NOMO-1 (cell line): ENCODE measurements around the gene BTBD18.
A peak's percentile ranks its signal among the peaks of the same experiment; 100 is the strongest.
"Not testable (repeated sequence)": the region's sequence is repeated elsewhere in the genome, so short reads cannot be mapped to it uniquely, and the experiment has no call there.

Experiments used
- DNase-seq, 2 experiments: peaks; one replicate each; lab custom pipeline; 2025; ENCODE audit not compliant: unreplicated experiment in 2 of 2; lab: John Stamatoyannopoulos, UW

The BTBD18 gene

DNA sequence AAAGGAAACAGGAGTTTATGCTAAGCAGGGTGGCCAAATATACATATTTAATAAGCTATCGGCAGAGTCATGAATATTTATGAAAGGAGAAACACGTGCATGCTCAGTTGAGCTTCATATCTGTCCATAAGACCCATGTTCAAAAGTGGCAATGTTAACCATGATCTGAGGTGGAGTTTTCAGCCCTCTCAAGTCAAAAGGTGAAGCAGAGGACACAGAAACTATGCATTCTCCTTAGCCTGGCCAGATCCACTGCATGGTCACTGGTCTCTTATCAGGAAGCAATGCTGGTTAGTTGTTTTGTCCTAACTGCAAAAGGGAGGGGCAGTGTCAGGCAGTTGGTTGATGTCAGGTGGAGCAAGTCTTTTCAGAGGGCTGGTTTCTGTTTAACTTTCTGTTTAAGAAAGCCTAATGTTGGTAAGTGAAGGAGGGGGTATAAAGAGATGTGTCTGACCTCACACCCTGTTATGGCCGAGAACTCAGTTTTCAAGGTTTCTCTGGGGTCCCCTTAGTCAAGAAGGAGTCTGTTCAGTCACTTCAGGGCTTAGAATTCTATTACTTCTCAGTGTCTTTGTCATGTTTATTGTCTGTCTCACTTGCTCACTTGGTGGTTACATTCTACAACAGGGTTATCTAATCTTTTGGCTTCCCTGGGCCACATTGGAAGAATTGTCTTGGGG is 15.9 kb downstream of the BTBD18 start:
- DNase-seq = no peak

- DNase-seq = no peak
Measured at GRCh38 chr11:57732661-57733060, 19.0 kb downstream of the BTBD18 start.

DNA sequence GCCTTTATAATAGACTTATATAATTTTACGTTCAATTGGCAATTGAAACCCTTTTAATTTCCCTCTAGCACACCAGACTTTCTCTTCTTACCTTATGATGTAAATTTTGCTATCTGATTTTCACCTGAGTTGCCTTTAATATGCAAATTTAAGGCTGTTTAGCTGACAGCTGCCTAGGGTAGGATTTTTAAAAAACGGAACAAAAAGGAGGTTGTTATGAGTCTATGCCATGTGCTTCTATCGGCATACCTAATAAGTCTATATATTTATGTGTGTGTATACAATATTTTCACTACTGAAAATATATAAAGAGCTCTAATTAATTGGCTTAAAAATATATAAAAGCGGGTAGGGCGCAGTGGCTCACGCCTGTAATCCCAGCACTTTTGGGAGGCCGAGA is 22.1 kb downstream of the BTBD18 start:
- DNase-seq = no peak

DNA sequence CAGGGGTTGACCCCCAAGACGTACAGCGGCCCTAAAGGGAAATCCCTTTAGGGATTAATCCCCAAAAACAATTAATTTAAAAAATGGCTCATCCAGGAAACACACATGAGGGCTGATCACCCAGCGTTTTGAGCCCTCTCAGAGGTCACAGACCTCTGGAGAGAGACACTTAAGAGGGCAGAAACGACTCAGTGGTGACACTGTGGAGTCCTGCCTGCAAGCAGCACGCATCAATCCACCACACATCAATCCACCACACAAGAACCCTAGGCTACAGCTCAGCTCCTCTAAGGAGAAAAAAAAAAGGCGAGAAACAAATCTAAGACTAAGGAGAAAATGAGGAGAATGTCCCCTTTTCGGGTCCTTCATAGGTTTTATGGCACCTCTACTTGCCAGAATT is 22.8 kb downstream of the BTBD18 start:
- no peak for DNase-seq

GRCh38 chr11:57727185-57727584 is 24.4 kb downstream of the BTBD18 start:
- no peak for DNase-seq

GRCh38 chr11:57716726-57717125 is 34.9 kb downstream of the BTBD18 start:
- not testable (repeated sequence) for DNase-seq

DNA sequence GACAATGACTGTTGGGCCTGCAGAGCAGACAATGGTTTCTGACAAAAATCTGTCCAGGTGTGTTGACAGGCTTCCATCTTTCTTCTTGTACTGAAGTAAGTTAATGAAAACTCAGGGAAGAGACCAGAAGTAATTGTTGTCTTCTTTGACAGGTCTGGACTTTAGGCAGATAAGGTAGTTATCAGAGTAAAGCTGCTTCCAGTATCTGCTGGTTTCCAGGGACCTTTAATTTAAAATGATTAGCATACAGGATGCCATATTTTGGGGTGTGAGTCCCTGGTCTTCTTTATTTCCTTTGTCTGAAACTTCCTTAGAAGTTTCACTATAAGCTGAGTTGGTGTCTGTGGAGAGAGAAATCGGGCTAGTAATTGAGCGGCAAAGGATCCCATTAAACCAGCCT is 37.8 kb downstream of the BTBD18 start:
- DNase-seq = no peak

DNA sequence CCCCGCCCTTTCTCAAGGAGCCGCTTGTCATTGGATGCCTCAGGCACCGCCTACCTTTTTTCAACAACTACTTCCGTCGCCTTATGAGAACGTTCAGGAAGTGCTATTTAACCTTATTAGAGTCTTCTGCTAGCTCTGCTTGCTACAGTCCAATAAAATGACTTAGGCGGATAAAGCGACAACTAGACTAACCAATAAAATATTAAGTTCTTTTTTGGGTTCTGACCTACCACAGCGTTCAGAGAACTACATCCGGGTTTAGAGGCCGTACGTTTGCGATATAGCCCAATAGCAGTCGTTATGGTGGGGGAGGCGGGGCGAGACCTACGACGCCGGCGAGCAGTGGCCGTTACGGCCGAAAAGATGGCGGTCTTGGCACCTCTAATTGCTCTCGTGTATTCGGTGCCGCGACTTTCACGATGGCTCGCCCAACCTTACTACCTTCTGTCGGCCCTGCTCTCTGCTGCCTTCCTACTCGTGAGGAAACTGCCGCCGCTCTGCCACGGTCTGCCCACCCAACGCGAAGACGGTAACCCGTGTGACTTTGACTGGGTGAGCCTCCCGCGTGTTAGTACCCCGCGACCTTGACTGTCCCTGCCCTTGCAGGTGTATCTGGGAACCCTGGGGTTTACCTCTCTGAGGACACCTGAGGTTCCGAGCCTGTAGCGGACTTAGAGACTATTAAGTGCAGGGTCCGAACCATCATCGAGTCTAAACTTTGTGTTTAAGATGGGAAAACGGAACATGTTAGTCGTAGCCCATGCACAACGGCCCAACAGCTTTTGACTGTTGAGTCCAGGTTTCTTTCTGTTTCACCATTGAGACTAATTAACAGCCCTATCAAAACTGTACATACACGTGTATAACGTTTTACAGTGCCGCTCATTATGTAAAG is 39.1 kb downstream of the BTBD18 start, which contains the start of gene TMX2:
TSS of gene TMX2 (plus strand) at position 338 of the 895 bp plus-strand sequence. CDS start at position 364, 26 bp downstream.
- DNase-seq = peak; percentile 99 to 100

DNA sequence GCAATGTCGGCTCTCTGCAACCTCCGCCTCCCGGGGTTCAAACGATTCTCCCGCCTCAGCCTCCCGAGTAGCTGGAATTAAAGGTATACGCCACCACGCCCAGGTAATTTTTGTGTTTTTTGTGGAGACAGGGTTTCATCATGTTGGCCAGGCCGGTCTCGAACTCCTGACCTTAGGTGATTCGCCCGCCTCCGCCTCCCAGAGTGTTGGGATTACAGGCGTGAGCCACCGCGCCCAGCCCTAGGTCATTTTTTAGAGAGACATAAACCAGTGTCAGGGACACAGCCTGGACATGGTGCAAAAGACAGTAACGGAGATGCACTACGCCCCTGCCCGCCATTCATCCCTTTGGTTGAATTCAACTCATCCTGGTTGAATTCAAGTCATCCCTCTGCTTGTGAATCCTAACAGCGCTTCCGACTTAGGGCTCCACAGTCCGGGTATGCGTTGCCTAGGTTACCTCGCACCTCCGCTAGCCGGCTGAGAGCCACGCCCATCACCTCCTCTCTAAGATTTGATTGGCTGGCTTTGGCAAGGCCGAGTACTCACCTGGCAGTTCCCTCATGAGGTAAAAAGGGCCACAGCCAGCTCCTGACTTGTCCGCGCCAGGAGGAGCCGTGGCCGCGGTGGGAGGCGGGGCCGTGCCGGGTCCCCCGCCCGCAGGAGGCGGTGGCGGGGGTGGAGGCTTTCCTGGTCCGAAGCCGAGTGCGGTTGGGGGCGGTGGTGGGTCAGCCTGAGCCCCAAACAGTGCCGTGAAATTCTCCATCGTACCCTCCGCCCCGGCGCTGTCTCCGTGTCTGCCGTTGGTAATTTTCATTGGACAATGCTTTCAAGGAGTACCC is 40.0 kb downstream of the BTBD18 start, which contains the start of gene MED19:
TSS of gene MED19 (minus strand) at position 802 of the 842 bp plus-strand sequence. CDS start at position 766, 36 bp downstream.
- DNase-seq = peak; percentile 64 to 66

GRCh38 chr11:57709802-57710367 is 41.7 kb downstream of the BTBD18 start:
- no peak for DNase-seq

DNA sequence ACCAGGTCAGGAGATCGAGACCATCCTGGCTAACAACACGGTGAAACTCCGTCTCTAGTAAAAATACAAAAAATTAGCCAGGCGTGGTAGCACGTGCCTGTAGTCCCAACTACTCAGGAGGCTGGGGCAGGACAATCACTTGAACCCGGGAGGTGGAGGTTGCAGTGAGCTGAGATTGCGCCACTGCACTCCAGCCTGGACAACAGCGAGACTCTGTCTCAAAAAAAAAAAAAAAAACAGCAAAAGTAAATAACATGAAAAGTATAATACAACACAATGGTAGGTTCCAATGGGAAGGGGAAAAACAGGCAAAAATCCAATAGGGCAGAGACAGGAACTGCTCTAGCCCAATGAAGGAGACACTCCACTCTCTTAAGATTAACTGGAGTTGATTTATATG is 46.2 kb downstream of the BTBD18 start:
- not testable (repeated sequence) for DNase-seq

- DNase-seq = no peak
Measured at GRCh38 chr11:57704932-57705331, 46.7 kb downstream of the BTBD18 start.

DNA sequence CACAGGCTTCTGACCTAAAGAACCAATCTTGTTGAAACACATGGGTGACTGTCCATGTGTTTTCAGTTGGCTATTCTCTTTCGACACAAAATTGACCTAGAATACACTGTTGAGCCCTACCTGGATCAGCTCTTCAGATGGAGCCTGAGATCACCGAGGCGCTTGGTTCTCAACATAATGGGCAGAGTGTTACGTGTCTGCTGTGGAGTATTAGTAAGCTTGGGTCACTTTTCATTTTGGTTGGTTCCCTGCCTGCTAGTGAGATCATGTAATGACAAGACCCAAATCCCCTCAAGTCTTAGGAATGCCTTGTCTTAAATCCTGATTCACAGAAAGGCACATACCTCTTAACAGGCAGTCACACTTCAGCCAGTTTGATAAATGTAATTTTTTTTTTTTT is 48.3 kb downstream of the BTBD18 start:
- DNase-seq = no peak

DNA sequence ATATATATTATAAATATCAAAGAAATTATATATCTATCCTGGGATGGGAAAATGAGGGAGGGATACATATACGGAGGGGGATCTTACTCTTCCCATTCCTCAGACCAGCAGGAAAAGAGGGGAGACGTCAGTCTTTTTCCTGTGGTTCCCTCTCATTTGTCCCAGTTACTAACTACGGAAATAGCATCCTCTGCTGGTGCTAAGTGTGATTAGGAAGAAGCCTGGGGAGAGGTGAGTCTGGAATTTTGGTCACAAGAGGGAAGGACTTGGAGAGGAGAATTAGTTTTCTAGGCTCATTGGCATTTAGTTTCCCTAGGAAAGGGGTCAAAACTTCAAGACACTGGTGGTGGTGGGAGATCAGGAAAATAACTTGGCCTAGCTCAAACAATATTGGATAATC is 51.2 kb downstream of the BTBD18 start:
- DNase-seq = no peak

DNA sequence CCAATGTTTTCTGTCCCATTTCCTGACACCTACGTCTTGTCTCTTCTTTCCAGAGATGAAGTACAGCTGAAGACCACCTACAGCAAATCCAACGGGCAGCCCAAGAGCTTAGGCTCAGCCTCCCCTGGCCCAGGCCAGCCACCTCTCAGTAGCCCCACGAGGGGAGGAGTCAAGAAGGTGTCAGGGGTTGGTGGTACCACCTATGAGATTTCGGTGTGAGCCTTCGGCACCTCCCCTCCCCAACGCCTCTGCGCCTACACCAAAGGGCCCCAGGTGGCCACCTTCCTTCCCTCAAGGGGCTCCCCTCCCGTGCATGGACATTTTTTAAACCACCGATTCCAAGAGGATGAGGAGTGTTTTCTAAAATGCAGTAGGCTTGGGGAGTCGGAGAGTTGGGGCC is 51.8 kb downstream of the BTBD18 start:
- DNase-seq = no peak

GRCh38 chr11:57698843-57699365 is 52.7 kb downstream of the BTBD18 start:
- DNase-seq = no peak
